HEK293T (cell line): Measurements from ENCODE around the gene DOCK2.

ENCODE experiments used
- FOXK2 ChIP-seq: fragments of 450-650 bp; IDR thresholded peaks from 2 replicates; pipeline ENCODE4 v1.6.1; 2016; ENCODE audit warnings: mild to moderate bottlenecking
- FOXM1 ChIP-seq: fragments of 450-650 bp; IDR thresholded peaks from 2 replicates; pipeline ENCODE4 v1.6.1; 2017; ENCODE audit warnings: mild to moderate bottlenecking, borderline replicate concordance
- L3MBTL2 ChIP-seq: fragments of 450-650 bp; conservative IDR thresholded peaks from 2 replicates; pipeline ENCODE4 v1.6.1; 2016; ENCODE audit warnings: mild to moderate bottlenecking
- SP1 ChIP-seq: fragments of 450-650 bp; IDR thresholded peaks from 2 replicates; pipeline ENCODE4 v1.6.1; 2017

GRCh38 chr5:169837686-169838085 is 200.6 kb downstream of the DOCK2 start:
- TF ChIP-seq FOXM1 (no peak), SP1 (no peak), L3MBTL2 (no peak), FOXK2 (no peak)
